GM19043 (cell line): ENCODE data around the gene CD3G.
"Not testable (repeated sequence)": the region's sequence is repeated elsewhere in the genome, so short reads cannot be mapped to it uniquely, and the experiment has no call there.

Source experiments
- ATAC-seq: cut with Tn5 transposase; IDR thresholded peaks from one replicate; pipeline ENCODE4 v1.9.1; 2021; ENCODE audit warnings: low read depth; ENCODE audit not compliant: unreplicated experiment

CD3G gene

GRCh38 chr11:118343981-118344515 lies at the start of gene CD3G:
CD3G (plus strand) TSS chr11:118344344; CDS start chr11:118344424, 80 bp downstream.
- no peak for ATAC-seq

- no peak for ATAC-seq
These were observed 48.9 kb upstream of the CD3G start for GRCh38 chr11:118295199-118295598.

- ATAC-seq, result no peak
These were observed 48.2 kb upstream of the CD3G start for GRCh38 chr11:118295815-118296454.

GRCh38 chr11:118301600-118302195 lies 42.4 kb upstream of the CD3G start:
- ATAC-seq, result no peak

GRCh38 chr11:118304227-118304567 lies 39.9 kb upstream of the CD3G start:
- no peak for ATAC-seq

- ATAC-seq, result no peak
These were observed 39.4 kb upstream of the CD3G start, which contains the start of gene CD3E for GRCh38 chr11:118304568-118305248. CD3E (plus strand) TSS chr11:118304730; CDS start chr11:118304953, 223 bp downstream.

GRCh38 chr11:118305726-118306125 lies 38.4 kb upstream of the CD3G start:
- no peak for ATAC-seq

GRCh38 chr11:118306556-118306955 lies 37.6 kb upstream of the CD3G start:
- no peak for ATAC-seq

- ATAC-seq, result not testable (repeated sequence)
These were observed 35.1 kb upstream of the CD3G start for GRCh38 chr11:118308995-118309528.

- ATAC-seq, result no peak
These were observed 33.9 kb upstream of the CD3G start for GRCh38 chr11:118310271-118310670.

GRCh38 chr11:118310781-118311485 lies 33.2 kb upstream of the CD3G start:
- ATAC-seq, result no peak

GRCh38 chr11:118311518-118311917 lies 32.6 kb upstream of the CD3G start:
- ATAC-seq, result no peak

- ATAC-seq, result no peak
These were observed 31.8 kb upstream of the CD3G start for GRCh38 chr11:118312328-118312727.

GRCh38 chr11:118313242-118313641 lies 30.9 kb upstream of the CD3G start:
- ATAC-seq, result no peak

GRCh38 chr11:118314988-118315411 lies 29.1 kb upstream of the CD3G start:
- no peak for ATAC-seq

- no peak for ATAC-seq
These were observed 26.0 kb upstream of the CD3G start for GRCh38 chr11:118318124-118318523.

GRCh38 chr11:118318581-118319336 lies 25.4 kb upstream of the CD3G start:
- ATAC-seq, result no peak

- no peak for ATAC-seq
These were observed 24.8 kb upstream of the CD3G start for GRCh38 chr11:118319337-118319707.

- ATAC-seq, result no peak
These were observed 23.6 kb upstream of the CD3G start for GRCh38 chr11:118320515-118320914.
